ENCODE results near the gene GPX4.
A peak's percentile ranks its signal among the peaks of the same experiment; 100 is the strongest.

The GPX4 gene

DNA sequence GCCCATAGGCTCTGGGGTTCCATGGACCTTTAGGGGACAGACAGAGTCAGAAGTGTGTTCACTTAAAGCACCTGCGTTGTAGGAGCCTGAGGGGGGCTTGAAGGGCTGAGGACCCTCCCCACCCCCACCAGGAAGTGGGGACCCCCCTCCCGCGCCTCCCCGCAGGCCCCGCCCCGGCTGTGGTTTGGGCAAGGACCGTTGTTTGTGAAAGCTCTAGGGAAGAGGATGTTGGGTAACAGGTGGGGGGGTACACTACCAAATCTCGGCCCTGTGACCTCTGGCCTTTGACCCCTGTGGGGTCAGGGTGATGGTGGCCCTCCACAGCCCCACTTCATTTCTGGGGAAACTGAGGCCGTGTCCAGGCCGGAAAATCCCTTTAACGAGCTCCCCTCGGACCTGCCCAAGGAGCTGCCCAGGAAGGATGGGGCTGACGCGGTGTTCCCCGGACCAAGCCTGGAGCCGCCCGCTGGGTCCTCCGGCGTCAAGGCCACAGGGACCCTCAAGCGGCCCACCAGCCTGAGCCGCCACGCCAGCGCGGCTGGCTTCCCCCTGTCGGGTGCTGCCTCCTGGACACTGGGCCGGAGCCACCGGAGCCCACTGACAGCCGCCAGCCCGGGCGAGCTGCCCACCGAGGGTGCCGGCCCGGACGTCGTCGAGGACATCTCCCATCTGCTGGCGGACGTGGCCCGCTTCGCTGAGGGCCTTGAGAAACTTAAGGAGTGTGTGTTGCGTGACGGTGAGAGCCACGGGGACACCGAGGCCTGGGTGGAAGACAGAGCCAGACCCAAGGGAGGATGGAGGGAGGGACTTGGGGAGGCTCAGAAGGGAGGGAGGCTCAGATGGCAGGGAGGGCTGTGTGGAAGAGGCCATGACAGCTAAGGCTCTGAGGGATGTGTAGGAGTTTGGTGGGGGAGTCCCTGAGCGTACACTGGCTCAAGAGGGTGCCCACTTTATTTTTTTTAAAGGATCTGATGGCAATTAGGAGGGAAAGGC lies 35.5 kb upstream of the GPX4 start:
- peak; percentile 79 to 81 for DNase-seq

DNA sequence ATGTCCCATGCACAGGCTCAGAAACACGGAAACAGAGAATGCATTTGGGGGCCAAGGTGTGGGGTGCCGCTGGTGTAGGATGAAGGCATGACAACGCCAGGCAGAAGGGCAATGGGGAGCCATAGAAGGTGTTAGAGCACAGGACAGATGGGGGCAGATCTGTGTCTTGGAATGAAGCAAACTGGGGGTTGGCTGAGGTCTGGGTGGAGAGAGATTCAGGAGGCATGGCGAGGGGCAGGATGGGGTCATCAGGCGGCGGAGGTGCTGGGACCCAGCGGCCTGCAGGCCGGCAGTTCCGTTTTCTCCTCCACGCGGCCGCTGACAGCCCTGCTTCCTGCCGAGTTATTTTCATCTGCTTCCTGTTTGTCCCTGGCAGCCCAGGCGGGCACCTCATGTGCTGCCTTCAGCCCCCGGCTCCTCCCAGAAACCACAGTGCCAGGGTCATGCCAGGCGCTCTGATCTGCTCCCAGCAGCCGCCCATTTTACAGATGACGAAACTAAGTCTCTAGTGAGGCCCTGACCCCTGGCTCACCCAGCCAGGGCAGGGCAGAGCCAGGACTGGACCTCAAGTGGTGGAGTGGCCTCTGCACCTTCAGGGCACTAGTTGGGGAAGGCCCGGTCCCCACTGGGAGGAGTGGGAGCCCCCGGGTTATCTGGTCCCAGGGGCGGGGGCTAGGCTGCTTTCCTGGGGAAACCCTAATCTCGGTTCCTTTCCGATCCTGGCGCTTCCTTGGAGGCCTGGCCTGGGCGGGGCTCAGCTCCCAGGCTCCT lies 34.6 kb upstream of the GPX4 start:
- DNase-seq, result peak; percentile 84 to 86

GRCh38 chr19:1070576-1070930 lies 33.2 kb upstream of the GPX4 start:
- DNase-seq, result no peak

DNA sequence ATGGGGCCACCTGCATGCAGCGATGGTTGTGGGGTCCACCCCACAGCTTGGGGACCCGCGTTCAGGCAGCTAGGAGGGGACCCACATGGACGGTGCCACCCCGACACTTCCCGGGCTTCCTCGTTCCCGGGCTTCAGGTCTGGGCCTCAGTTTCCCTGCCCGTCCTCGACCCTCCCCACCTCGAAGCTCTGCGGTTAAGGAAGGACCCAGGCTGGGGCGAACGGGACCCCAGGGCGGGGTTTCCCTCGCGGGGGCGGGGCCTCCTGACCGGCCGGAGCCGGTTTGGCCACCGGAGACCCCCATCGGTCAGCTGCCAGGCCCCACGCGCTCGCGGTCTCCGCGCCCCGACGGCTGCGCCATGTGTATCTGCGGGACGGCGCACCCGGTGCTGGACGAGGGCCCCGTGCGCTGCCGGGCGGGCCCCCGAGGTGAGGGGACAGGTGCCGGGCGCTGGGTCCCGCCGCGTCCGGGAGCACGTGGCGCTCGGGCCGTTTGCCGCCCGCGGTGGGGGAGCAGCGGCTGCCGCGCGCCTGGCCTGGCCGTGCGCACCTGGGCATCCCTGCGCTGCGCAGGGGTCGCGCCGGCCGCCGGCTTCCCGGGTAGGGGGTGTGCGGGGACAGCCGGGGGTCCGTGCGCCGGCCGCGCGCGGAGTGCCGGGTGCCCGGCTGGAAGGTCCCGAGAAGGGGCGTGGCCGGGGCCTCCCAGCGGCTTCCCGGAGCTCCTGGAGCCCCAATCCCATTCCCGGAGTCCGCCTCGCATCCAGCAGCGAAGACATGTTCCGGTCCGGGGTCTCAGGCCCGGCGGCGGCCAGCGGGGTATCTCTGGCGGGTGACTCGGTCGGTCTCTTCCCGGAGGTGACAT lies 32.6 kb upstream of the GPX4 start:
- no peak for DNase-seq

GRCh38 chr19:1072371-1073015 lies 31.3 kb upstream of the GPX4 start:
- no peak for DNase-seq

GRCh38 chr19:1073063-1073955 lies 30.5 kb upstream of the GPX4 start:
- DNase-seq, result no peak

DNA sequence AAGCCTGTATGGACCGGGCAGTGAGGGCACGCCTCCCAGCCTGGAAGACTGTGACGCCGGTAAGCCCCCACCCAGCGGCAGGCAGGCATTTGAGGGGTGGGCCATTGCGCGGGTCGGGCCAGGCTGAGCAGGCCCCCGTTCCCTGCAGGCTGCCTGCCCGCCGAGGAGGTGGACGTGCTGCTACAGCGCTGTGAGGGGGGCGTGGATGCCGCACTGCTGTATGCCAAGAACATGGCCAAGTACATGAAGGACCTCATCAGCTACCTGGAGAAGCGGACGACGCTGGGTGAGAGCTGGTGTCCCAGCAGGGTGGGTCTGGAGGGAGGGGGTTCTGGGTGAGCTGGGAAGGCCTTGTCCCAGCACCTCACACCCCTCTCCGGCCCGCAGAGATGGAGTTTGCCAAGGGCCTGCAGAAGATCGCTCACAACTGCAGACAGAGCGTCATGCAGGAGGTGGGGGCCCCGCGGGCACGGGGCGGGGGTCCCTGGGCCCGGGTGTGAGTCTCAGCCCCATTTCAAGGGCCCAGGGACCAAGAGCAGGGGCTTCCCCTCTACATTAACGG lies 29.8 kb upstream of the GPX4 start:
- no peak for DNase-seq

DNA sequence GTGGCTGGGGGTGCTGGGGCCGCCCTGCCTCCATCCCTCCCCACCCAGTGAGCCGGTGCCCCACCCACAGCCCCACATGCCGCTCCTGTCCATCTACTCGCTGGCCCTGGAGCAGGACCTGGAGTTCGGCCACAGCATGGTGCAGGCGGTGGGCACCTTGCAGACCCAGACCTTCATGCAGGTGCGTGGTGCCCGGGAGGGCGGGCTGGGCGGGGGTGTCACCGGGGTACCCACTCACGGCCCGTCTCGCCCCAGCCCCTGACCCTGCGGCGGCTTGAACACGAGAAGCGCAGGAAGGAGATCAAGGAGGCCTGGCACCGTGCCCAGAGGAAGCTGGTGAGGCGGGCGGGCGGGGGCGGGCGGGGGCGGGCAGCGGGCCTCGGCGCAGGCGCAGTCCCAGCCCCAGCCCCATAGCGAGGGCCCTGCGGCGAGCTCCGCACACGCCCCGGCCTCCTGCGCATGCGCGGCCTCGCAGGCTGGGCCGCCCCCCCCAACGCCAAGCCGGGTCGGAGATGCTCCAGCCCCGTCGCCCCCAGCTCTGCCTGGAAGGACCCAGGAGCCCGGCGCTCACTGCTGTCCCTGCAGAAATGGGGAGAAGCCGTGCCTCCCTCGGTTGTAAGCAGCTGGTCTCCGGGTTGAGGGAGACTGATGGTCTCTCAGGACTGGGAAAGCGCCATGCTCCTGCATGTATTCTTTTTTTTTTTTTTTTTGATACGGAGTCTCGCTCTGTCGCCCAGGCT lies 29.1 kb upstream of the GPX4 start:
- peak; percentile 94 for DNase-seq

- no peak for DNase-seq
Measured at GRCh38 chr19:1076046-1076386, 27.8 kb upstream of the GPX4 start.

- DNase-seq, result peak; percentile 94 to 95
Measured at GRCh38 chr19:1076951-1077350, 26.8 kb upstream of the GPX4 start.

GRCh38 chr19:1079566-1080111 lies 24.2 kb upstream of the GPX4 start:
- peak; percentile 62 to 70 for DNase-seq

GRCh38 chr19:1080360-1081161 lies 23.2 kb upstream of the GPX4 start:
- no peak for DNase-seq

DNA sequence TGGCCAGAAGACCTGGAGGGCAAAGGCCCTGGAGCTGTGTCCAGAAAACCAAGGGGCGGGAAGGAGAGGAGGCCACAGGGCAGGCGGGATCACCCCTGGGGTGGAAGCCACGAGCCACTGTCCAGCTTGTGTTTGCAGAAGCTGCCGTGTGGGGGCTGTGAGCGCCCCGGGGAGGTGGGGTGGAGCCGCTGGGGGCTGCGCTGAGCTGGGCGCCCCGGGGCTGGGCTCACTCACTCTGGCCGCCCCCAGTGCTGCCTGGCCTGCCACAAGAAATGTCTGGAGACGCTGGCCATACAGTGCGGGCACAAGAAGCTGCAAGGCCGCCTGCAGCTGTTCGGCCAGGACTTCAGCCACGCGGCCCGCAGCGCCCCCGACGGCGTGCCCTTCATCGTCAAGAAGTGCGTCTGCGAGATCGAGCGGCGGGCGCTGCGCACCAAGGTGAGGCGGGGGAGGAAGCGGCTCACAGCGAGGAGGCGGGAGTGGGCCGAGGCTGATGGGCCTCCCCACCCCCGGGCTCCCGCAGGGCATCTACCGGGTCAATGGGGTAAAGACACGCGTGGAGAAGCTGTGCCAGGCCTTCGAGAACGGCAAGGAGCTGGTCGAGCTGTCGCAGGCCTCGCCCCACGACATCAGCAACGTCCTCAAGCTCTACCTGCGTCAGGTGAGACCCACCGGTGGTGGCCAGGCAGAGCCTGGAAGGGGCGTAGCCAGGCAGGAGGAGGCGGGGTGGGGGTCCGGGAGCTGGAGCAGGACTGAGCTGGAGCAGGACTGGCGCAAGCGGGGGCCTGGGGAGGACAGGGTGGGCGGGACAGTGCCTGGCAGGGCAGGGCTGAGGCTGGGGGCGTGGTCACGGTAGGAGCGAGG lies 22.3 kb upstream of the GPX4 start:
- no peak for DNase-seq

- peak; percentile 88 to 93 for DNase-seq
Measured at GRCh38 chr19:1082165-1082927, 21.4 kb upstream of the GPX4 start.

DNA sequence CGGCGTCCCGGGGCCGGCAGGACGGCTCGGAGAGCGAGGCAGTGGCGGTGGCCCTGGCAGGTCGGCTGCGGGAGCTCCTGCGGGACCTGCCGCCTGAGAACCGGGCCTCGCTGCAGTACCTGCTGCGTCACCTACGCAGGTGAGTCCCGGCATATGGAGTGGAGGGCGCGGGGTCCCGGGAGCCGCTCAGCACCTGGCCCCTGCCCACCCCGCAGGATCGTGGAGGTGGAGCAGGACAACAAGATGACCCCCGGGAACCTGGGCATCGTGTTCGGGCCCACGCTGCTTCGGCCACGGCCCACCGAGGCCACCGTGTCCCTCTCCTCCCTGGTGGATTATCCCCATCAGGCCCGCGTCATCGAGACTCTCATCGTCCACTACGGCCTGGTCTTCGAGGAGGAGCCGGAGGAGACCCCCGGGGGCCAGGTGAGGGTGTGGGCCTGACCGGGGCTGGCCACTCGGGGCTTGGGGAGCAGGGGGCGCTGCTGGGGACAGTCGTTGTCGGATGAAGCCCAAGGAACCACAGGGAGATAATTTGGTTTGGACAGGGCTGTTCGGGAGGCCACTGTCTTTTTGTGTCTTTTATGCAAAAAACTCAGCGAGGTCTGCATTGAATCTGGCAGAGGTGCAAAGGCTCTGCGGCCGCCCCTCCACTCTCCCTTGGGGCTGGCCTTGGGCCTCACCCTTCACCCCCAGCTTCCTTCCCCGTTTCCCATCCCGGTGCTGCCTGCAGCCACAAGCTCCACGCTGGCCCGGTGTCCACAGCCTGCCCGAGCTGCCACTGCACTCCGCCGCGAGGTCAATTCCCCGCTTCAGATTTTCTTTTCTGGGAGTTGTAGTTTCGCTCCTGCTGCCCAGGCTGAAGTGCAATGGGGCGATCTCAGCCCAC lies 20.6 kb upstream of the GPX4 start:
- DNase-seq, result no peak
